Inferior parietal cortex (tissue), 1 donor: Measurements from ENCODE around the gene PLEKHA7.
"Not testable (repeated sequence)": the region's sequence is repeated elsewhere in the genome, so short reads cannot be mapped to it uniquely, and the experiment has no call there.

Source experiments
- DNase-seq: peaks from one replicate; pipeline ENCODE4 v3.0.0-alpha.2; 2016; ENCODE audit errors: extremely low spot score

PLEKHA7 gene

DNA sequence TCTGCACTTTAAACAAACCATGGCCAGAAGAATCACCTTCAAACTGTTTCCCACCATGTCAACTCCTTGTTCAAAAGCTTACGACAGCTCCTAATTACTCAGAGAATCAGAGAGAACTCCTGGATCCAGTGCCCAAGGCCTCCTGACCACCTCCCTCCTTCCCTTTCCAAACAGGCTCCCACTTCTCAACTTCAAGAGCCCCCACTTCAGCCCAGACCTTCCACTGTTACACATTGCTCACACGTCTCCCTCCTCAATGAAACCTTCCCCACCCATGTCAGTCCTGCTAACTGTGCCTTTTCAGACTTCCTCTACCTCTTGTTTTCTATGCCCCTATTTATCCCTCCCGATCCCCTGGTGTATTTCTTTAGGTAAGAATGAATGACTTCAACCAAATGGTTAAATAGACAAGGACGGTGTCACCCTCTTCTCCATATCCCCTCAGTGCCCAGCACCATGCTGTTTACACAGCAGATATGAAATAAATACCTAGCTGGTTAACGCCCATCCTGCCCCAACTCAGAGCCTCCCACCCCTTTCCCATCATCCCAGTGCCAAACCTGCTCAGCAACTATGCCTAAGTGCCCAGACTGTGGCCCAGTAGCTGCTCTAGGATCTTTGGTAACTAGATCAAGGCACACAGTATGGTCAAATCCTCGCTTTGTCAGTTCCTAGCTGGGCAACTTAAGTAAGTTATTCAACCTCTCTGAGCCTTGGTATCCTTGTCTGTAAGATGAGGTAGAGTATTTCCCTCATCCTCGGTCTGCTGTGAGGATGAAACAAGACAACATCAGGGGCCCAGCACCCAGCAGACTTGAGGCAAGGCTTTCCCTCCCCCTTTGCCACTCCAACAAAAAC, 36.8 kb downstream of the PLEKHA7 start:
- no peak for DNase-seq

GRCh38 chr11:16976379-16976778, 37.8 kb downstream of the PLEKHA7 start:
- DNase-seq: no peak

DNA sequence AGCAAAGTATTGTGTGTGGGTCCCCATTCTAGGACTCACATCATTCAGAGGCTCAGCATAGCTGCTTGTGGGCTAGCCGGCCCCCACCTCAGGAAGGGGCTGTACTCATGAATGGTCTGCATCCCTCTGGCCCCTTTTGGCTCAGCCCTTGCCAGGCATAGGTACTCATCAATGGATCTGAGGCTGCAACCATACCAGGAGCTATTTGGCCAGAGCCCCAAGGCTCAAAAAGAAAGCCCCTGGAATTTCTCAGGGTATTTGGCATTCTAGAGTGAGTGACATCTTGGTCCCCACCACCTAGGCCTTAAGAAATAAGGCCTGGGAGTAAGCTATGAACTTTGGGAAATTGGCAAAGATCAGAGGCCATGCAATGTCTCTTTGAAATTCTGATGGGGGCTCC, 38.3 kb downstream of the PLEKHA7 start:
- DNase-seq: no peak

- DNase-seq: no peak
These were observed 40.8 kb downstream of the PLEKHA7 start for GRCh38 chr11:16973338-16973964.

- no peak for DNase-seq
These were observed 44.9 kb downstream of the PLEKHA7 start for GRCh38 chr11:16969010-16969999.

GRCh38 chr11:16968196-16968595, 46.0 kb downstream of the PLEKHA7 start:
- no peak for DNase-seq

- DNase-seq: no peak
These were observed 47.1 kb downstream of the PLEKHA7 start for GRCh38 chr11:16966930-16967671.

DNA sequence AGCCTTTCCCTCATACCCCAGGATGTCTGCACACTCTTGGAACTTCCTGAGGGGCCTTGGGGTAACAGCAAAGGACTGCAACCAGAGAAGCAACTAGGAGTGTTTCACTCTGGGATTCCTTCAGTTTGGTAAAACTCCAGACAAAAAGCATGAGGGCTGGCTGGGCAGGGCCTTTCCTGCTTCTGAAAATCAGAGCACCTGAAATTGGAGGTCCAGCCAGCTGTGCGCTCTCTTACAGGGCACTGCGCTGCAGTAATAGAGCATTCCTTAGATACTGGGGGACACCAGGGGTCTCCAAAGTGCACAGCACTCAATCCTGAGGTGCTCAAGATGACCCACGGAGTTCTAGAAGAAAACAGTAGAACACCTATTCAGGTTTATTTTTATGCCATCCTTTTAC, 49.7 kb downstream of the PLEKHA7 start:
- no peak for DNase-seq

GRCh38 chr11:16963316-16963876, 50.8 kb downstream of the PLEKHA7 start:
- no peak for DNase-seq

DNA sequence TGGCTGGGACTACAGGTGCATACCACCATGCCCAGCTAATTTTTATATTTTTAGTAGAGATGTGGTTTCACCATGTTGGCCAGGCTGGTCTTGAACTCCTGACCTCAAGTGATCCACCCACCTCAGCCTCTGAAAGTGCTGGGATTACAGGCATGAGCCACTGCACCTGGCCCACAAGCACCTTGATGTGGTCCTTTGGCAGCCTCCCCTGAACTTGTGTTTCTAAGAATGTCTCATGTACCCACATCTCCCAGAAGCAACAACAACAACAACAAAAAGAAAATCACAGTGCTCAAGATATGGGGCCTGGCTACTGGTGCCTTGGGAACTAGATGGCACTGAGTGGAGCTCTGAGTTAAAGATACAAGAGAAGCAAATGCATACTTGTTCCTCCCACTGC, 51.6 kb downstream of the PLEKHA7 start:
- not testable (repeated sequence) for DNase-seq

DNA sequence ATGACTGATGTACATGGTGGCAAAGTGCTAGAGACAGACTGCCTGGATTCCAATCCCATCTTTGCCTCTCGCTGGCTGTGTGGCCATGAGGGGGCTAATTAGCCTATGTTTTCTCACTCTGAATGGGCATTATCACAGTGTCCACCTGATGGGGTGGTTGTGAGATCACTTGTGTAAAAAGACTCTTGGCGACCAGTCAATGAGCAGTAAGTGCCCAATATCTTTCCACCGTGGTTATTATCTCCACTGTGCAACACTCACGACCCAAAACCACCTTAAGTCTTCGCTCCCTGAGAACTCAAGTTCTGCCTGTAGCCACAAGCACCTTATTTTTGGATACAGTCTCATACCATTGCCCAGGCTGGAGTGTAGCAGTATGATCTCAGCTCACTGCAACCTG, 52.1 kb downstream of the PLEKHA7 start:
- no peak for DNase-seq

GRCh38 chr11:16960250-16960649, 54.0 kb downstream of the PLEKHA7 start:
- no peak for DNase-seq

DNA sequence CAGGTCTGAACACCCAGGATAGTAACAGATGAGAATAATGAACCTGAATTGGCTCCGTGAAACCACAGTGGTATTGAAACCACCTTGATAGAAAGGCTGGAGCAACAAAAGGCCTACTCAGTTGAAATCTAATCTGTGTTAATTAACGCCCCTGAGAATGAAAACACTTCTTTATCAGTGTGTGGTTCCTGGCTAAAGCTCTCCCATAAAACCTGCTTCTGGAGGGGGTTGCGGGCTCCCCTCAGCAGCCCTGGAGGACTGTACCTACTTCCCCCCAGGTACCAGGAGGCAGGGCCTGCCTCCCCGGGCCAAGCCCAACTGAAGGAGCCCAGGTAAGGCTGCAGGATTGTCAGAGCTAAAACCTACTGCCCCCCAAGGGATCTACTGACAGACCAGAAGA, 54.6 kb downstream of the PLEKHA7 start:
- no peak for DNase-seq

- DNase-seq: no peak
These were observed 55.4 kb downstream of the PLEKHA7 start for GRCh38 chr11:16958833-16959232.

DNA sequence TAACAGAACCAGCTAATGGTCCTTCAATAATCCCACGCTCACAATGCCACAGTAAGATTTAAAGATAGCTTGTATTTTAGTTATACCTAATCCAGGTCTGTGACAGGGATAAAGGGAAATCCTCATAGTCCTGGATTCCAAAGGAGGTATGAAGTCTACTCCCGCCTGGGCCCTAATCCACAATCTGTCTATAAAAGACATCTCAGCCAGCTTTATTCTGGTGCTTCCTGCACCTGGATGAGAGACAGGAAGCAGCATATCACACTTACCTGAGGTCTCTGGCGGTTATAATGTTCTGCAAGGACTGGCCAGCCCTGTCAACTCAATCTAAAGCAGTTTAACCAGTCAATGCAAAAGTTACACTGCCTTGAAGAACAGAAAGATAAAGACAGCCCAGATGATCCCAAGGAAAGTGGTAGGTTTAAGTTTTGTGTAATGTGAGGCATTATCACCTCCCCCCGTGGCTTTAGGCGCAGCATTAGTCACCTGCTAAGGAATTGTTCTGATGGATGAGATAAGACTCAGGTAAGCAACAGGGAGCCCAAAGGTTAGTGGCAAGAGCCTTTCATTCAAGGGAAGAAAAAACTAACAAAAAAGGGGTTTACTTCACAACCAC, 57.6 kb downstream of the PLEKHA7 start:
- no peak for DNase-seq

DNA sequence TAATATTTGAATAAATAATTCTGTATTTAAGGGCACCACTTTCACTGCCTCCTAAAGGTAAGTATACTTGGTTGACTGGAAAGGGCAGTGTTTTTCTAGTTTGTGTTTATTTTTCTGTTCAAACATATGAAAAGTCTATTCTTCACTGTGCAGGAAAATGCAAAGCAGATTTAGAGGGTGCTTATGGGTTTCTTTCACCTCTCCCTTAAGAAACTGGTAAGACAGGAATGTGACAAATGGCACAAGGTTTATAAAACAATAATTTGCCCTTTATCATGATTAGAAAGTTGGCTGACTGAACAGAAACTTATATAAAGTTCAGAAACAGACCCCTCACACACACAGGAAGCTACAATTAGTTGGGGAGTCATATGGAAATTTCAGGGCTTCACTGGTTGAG, 60.6 kb downstream of the PLEKHA7 start:
- no peak for DNase-seq

DNA sequence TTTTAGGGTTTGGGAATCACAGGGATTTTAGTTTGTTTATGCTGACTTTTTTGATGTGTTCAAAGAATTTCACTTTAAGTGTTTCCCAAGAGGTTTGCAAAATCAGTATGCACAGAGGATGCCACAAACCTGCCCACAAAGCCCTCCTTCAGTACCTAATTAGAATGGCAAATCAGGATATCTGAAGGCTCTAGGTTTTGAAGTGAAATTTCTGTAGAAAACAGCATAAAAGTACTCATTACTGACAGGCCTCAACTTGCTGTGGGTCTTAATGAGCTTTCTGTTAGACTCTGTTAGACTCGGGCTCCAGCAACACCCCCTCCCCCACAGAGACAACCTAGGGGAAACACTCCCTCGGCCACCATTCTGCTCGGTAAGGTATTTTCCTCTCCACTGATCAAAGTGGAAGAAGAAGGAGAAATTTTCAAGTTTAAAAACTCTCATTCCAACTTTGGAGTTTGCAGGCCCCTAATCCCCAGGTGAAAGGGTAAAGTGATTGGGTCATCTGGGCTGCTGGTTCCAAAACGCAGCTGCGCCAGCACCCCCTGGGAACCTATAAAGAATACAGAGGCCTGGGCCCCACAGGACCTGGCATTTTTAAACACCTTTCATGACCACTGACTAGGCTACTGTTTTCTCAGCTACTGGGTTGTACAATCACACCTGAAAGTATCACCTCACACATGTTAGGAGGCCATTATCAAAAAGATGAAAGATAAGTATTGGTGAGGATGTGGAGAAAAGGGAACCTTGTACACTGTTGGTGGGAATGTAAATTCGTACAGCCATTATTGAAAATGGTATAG, 67.5 kb downstream of the PLEKHA7 start:
- no peak for DNase-seq

DNA sequence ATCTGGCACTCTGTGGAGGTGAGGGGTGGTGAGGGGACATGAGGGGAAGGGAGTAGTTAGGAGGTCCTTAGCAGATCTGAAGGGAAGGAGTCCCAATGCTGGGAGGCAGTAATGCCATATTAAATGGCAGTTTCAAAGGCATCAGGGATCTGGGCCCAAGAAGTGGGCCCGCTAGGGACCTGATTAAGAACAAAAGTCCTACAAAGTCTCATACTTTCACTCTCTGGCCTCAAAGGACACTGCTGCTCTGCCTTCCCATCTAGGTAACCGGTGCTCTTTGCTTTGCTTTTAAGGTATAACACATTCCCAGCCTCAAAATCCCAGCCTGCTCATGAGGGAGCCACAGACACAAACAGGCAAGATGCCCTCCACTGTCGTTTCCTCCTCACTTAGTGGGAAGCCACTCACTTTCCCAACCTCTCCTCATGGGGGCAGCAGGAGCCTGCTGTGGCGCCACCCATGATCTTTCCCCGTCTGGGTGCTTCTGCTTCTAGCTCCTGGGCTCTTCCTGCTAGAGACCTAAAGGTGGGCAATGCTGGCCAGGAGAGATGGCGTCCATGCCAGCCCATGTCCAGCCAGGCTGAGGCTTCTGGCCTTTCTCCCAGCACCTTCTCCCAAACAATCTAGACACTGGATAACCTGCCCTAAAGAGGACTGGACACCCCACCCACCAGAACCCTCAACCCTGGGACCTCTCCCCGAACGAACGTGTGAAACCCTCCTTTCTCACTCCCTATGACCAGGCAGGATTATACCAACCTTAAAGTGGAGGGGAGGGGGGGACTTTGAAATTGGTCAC, 68.3 kb downstream of the PLEKHA7 start:
- DNase-seq: peak; percentile 76

DNA sequence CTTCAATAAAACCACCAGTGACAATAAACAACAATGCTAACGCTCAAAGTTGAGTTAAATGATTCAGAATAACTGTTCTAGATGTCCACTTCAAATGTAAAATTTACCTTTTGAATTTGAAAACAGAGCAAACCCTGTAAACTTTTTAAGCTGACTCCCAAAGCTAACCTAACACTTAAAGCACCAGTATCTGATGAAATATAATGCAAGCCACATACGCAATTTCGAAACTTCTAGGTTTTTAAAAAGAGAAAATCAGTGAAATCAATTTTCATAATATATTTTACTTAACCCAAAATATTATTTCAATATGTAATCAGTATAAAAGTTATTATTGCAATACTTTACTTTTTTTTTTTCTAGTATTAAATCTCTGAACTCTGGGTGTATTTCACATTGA, 71.3 kb downstream of the PLEKHA7 start:
- DNase-seq: no peak
